Kasumi-1 (cell line): ENCODE data around the gene UNC5A.

Source experiments
- DNase-seq, 2 experiments: peaks; one replicate each; lab custom pipeline; 2025; lab: John Stamatoyannopoulos, UW

Gene UNC5A

GRCh38 chr5:176897263-176897662 lies 86.9 kb downstream of the UNC5A start:
- DNase-seq: no peak

- DNase-seq: peak; percentile 77 to 81
Measured at GRCh38 chr5:176899296-176899891, 89.0 kb downstream of the UNC5A start, which contains the start of gene HK3. TSS of gene HK3 (minus strand) at chr5:176899346. CDS start at chr5:176896159, 3,187 bp downstream.

DNA sequence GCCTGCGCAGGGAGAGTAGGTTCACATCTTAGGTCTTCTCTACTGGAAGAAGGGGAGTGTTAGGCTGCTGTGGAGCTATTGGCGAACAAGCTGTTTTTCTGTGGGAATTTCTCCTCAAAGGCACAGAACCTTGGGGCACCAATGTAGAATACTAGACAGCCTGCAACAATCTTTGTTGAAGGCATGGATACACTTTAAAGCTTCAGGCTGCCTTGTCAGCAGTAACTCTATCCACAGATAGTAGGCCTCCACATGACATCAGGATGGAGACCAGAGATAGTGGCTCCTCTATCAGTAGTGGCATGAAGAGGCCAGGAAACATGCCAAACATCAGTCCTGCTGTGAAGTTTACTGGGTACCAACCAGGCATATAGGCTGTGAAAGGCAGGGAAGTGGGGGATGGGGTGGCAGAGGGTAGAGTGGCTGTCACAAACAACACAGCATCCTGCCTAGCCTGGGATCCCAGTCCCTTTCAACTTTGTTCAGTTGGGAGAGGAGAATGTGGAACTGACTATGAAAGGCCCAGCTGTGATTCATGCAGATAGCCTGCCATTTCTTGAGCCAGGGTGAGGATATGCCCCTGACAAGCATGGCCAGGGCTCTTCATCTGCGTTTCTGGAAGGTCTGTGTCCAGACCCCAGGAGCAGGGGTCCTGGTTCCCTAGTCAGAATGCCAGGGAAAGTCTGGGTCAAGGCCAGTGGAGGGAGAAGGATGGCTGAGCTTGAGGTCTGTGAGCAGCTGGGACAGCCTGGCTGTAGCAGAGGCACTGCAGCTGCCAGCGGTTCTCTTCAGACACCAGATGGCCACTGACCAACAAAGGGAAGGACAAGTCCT lies 89.8 kb downstream of the UNC5A start:
- no peak for DNase-seq

- no peak for DNase-seq
Measured at GRCh38 chr5:176900780-176901204, 90.4 kb downstream of the UNC5A start.

GRCh38 chr5:176901260-176902101 lies 91.1 kb downstream of the UNC5A start:
- DNase-seq: peak; percentile 9 to 19

GRCh38 chr5:176902102-176902814 lies 91.9 kb downstream of the UNC5A start:
- DNase-seq: no peak

DNA sequence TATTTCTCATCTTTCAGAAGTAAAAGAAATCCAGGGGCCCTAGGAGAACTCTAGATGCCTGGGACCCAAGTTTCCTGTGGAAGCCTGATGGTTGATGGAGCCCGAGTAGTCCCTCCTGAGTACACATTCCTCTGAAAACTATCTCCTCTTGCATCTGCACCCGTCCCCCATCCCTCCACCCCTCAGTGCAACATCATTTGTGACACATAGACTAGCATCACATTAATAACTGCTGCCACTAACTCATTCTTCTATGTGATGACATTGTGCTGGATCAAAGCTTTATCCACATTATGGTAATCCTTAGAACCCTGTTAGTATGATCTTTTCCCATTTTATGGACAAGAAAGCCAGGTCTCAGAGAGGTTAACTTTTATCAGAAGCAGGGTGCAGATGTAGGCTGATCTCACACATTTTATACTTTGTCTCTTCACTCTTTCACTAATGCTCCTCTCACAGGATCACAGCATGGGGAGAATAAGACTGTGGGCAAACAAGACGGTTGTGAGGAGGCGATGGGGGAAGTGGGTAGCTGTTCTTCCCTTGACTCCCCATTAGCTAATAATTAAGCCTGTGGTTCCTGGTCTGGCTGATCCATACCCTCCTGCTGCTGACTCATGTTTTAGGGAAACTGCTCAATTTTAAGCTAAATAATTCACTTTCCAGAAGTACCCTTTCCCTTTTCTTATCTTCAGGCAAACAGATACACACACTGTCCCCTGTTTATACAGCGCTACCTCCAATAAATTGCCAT lies 92.7 kb downstream of the UNC5A start:
- DNase-seq: no peak

GRCh38 chr5:176904276-176904675 lies 93.9 kb downstream of the UNC5A start:
- no peak for DNase-seq

- no peak for DNase-seq
Measured at GRCh38 chr5:176906126-176906525, 95.8 kb downstream of the UNC5A start.

DNA sequence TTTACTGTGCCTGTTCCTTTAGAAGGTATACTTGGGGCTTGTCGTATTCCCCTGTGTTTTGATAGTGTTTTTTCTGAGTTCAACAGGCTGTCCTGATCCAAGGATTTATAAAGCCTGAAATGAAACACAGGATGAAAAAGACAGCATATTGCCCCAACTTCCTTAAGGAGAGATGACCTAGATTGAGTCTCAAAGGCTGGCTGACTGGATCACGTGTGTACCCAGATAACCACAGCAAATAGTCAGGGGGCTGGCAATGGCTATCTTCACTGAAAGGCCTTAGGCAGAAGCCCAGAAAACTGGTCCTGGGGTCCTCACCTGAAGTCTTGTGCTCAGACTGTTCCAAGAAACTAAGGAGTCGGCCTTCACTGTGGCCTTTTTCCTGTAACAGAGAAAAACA lies 96.4 kb downstream of the UNC5A start:
- no peak for DNase-seq

- no peak for DNase-seq
Measured at GRCh38 chr5:176908675-176909368, 98.5 kb downstream of the UNC5A start.

DNA sequence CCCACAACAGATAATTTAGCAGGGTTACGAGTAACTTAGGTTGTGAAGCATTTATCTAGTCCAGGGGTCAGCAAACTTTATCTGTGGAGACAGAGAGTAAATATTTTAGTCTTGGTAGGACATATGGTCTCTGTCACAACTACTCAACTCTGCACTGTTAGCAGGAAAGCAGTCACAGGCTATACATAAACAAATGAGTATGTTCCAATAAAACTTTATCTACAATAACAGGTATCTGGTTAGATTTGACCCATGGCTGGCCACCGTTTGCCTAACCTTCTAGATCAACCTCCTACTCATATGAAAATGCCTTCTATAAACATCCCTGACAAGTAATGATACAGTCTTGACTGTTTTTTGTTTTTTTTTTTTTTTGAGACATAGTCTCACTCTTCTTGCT lies 101.8 kb downstream of the UNC5A start:
- DNase-seq: no peak

GRCh38 chr5:176915906-176916305 lies 105.5 kb downstream of the UNC5A start:
- no peak for DNase-seq

DNA sequence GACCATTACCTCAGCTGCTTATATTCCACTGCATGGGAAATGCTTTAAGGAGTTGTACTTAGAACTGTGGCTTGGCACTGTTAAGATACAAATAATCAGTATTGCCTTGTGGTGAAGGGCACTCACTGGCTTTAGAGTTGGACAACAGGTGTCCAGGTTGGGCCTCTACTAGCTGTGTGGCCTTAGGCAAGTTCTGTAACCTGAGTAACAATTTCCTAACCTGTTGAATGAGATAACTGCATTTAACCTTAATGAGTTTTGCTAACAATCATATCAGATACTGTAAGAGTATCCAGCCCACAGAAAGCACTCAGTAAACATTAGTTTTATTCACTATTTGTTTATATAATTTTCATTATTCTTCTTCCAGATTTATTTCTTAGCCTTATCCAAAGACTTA lies 106.0 kb downstream of the UNC5A start:
- DNase-seq: no peak

DNA sequence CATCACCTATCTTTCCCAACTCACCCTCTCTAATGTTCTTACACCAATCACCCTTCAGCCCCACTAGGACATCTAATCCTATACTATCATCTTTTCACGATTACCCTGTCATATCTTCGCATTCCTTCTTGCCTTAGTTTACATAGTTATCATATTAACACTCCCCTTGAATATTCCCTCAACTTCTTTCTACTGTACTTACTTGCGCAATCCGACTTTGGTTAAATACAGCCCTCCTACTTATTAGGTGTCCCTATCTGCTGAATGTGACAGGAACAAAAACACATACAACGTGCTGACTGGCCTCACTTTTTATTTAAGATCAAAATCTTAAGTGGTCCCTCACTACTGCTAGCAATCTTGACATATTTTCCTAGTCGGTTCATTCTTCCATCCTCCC lies 108.3 kb downstream of the UNC5A start:
- DNase-seq: no peak

DNA sequence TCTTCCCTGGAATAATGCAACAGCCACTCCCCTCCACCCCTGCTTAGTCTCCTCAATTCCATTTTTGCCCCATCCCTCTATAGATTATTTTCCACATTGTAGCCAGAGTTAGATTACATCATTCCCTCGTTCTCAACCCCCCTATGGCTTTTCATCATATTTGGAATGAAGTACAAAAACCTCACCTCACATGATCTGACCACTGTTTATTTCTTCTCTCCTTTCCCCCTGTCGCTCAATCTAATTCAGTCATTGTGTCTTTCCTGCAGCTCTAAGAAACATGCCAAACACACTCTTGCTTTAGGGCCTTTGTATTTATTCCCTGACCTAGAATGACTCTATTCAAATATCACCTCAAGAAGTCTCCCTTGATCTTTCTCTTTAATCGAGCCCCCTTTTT lies 111.4 kb downstream of the UNC5A start:
- no peak for DNase-seq

DNA sequence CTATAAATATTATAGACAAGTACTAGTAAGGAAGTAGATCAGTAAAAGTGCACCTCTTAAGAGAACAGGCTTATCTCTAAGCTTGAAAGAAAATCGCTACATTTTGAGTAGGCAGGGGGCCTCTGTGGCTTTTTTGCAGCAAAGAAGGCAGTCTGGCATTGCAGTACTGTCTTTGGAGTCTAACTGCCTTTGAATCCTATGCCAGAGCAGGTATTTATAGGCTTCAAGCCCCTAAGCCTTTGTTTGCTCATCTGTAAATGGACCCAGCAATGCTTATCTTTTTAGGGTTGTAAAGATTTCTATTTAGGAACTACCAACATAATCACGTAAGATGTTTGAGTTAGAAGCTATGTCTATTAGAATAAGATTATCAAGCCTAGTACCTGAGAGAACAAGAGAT lies 112.5 kb downstream of the UNC5A start:
- no peak for DNase-seq

GRCh38 chr5:176927562-176927961 lies 117.2 kb downstream of the UNC5A start:
- DNase-seq: no peak

GRCh38 chr5:176929654-176930053 lies 119.3 kb downstream of the UNC5A start:
- no peak for DNase-seq
